Vagina (tissue), 2 donors: Measurements from ENCODE around the gene ITIH2. TPM values are rescaled to one million over a fixed set of nuclear protein-coding genes. Genes with fewer than 3 reads are reported as not detected.

Experiments
- DNase-seq, 2 donors: peaks; one replicate each; pipeline ENCODE4 v3.0.0-alpha.2; 2017; ENCODE audit errors: extremely low spot score in 2 of 2
- H3K27ac ChIP-seq: fragments of 200-600 bp; sonication (generic); one replicate; pipeline ENCODE4 v1.5.1; 2019
- H3K27me3 ChIP-seq: fragments of 200-600 bp; sonication (generic); one replicate; pipeline ENCODE4 v1.5.1; 2019
- H3K36me3 ChIP-seq, 2 donors: fragments of 200-600 bp; sonication (generic); one replicate each; pipeline ENCODE4 v1.5.1; 2017 to 2019
- H3K4me1 ChIP-seq: fragments of 200-600 bp; sonication (generic); one replicate; pipeline ENCODE4 v1.5.1; 2019
- H3K4me3 ChIP-seq, 2 donors: fragments of 200-600 bp; sonication (generic); 1 replicate in 1 of 2; 2 replicates in 1 of 2; pipeline ENCODE4 v1.5.1; 2016 to 2019
- H3K9me3 ChIP-seq: fragments of 200-600 bp; sonication (generic); one replicate; pipeline ENCODE4 v1.5.1; 2019
- POLR2A ChIP-seq, 2 donors: fragments of 450-650 bp; IDR thresholded peaks; one replicate each; pipeline ENCODE4 v1.6.1; 2017; ENCODE audit warnings: antibody characterized with exemption in 2 of 2, mild to moderate bottlenecking in 2 of 2, moderate library complexity in 2 of 2
- POLR2AphosphoS5 ChIP-seq, 2 donors: sonication (generic); formaldehyde crosslinking; IDR thresholded peaks; one replicate each; pipeline ENCODE4 v1.9.0; 2017; ENCODE audit warnings: antibody characterized with exemption in 2 of 2, mild to moderate bottlenecking in 2 of 2, low read depth in 1 of 2; ENCODE audit not compliant: insufficient read depth in 1 of 2
- intact Hi-C: fragments of 100-400 bp; cut with DNase I; formaldehyde crosslinking; loops from one replicate; pipeline ENCODE4 v1.15.1; 2023
- total RNA-seq: library from RNA; depleted of rRNA; stranded (reverse); fragments of >200 nt; gene quantifications from one replicate; pipeline ENCODE4 v1.2.3, GENCODE V29; 2016
- TF ChIP-seq, protein P1 (sequence below), 3 experiments: fragments of 450-650 bp in 2 of 3; fragments of 200-600 bp in 1 of 3; sonication (generic) in 1 of 3; IDR thresholded peaks; one replicate each; pipeline ENCODE4 v1.5.1; 2017 to 2019; ENCODE audit warnings: antibody characterized with exemption in 3 of 3, mild to moderate bottlenecking in 2 of 3, moderate library complexity in 2 of 3

ITIH2 gene
- total RNA-seq, 1 donor from 2014 or later, result not detected

DNA sequence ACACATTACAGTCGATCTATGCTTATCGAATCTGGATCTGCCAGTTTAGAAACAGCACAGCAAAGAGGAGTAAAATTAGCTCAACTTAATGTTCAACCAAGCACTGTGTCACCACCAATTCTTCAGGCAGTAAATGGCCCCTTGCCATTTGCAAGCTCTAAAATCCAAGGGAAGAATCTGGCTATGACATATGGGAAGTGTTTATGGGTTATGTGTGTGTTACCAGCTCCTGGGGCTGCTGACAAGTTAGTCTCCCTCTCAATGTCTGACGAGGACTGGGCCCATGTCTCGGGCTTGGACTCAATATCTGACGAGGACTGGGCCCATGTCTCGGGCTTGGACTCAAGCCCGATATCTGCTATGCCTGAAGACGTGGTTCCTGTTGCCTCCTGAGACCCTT lies 5.7 kb upstream of the ITIH2 start:
- intact Hi-C loops, result no loop called here
- no peak overlapping the region for H3K27ac ChIP-seq
- H3K36me3 ChIP-seq, result no peaks in the 10 kb centered on the region
- H3K9me3 ChIP-seq, result peaks cover 3% of the 10 kb centered on the region
- no peaks in the 10 kb centered on the region for H3K27me3 ChIP-seq
- no peak overlapping the region for H3K4me3 ChIP-seq
- H3K4me1 ChIP-seq, result no peaks in the 10 kb centered on the region
- DNase-seq, result no peak
- TF ChIP-seq POLR2A (IDR thresholded peaks at IDR 0.05), result no peak
- no peak for TF ChIP-seq POLR2AphosphoS5 (IDR thresholded peaks at IDR 0.05; ENCODE audit: insufficient read depth in 1 of 2, low read depth in 1 of 2)
- TF ChIP-seq, protein P1, sequence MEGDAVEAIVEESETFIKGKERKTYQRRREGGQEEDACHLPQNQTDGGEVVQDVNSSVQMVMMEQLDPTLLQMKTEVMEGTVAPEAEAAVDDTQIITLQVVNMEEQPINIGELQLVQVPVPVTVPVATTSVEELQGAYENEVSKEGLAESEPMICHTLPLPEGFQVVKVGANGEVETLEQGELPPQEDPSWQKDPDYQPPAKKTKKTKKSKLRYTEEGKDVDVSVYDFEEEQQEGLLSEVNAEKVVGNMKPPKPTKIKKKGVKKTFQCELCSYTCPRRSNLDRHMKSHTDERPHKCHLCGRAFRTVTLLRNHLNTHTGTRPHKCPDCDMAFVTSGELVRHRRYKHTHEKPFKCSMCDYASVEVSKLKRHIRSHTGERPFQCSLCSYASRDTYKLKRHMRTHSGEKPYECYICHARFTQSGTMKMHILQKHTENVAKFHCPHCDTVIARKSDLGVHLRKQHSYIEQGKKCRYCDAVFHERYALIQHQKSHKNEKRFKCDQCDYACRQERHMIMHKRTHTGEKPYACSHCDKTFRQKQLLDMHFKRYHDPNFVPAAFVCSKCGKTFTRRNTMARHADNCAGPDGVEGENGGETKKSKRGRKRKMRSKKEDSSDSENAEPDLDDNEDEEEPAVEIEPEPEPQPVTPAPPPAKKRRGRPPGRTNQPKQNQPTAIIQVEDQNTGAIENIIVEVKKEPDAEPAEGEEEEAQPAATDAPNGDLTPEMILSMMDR (IDR thresholded peaks at IDR 0.05), result no peak

DNA sequence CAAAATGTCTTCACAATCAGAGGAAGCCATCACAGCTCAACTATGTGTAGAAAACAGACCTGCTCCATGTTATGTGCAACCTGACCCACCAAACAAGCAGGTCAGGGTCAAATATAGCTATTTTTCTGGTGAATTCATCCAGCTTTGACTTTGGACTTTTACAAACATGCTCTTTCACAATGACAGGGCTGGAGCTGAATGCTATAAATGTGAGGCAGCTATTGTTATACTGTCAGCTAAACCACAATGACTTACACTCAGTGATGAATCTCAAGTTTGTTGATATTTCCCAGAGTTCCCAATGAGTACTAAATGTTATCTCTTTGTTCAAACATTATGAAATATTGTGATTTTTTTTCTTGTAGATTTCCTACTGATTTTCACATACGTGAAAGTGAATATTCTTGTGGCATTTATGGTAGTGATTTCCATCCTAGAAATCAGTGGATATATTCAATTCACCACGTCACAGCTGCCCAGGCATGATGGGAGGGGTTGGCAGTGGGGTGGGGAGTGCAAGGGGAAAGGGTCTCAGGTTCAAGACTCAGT lies 2.5 kb upstream of the ITIH2 start:
- H3K27me3 ChIP-seq, result no peaks in the 10 kb centered on the region
- no peak overlapping the region for H3K4me3 ChIP-seq

DNA sequence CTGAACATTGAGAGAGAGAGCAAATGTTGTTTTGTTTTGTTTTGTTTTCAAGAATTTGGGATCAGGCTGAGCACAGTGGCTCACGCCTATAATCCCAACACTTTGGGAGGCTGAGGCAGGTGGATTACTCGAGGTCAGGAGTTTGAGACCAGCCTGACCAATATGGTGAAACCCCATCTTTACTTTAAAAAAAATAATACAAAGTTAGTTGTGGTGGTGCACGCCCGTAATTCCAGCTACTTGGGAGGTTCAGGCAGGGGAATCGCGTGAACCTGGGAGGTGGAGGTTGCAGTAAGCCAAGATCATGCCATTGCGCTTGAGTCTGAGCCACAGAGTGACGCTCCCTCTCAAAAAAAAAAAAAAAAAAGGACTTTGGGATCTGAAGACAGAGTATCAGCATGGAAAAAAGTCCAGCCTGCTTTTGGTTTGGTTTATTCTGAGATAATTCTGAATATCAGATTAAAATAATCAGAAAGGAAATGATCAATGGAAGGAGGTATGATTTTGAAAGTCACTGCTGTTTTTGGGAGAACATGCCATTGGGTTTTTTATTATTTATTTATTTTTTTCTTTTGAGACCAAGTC lies 1.9 kb upstream of the ITIH2 start:
- DNase-seq, result no peak
- no peak overlapping the region for H3K27ac ChIP-seq
- intact Hi-C loops, result no loop called here
- H3K27me3 ChIP-seq, result no peaks in the 10 kb centered on the region
- H3K36me3 ChIP-seq, result no peaks in the 10 kb centered on the region
- TF ChIP-seq, protein P1 (IDR thresholded peaks at IDR 0.05), result no peak
- no peak for TF ChIP-seq POLR2AphosphoS5 (IDR thresholded peaks at IDR 0.05; ENCODE audit: insufficient read depth in 1 of 2, low read depth in 1 of 2)
- no peak for TF ChIP-seq POLR2A (IDR thresholded peaks at IDR 0.05)
- no peaks in the 10 kb centered on the region for H3K4me1 ChIP-seq
- H3K4me3 ChIP-seq, result no peak overlapping the region
- no peaks in the 10 kb centered on the region for H3K9me3 ChIP-seq

More for the DNA sequence above, 2.5 kb upstream of the ITIH2 start:
- intact Hi-C loops, result no loop called here
- Histone ChIP-seq H3K27ac (no peak overlapping the region), H3K36me3 (no peaks in the 10 kb centered on the region), H3K4me1 (no peaks in the 10 kb centered on the region), H3K9me3 (no peaks in the 10 kb centered on the region)
- DNase-seq, result no peak
- no peak for TF ChIP-seq POLR2AphosphoS5 (IDR thresholded peaks at IDR 0.05; ENCODE audit: insufficient read depth in 1 of 2, low read depth in 1 of 2)
- no peak for TF ChIP-seq POLR2A (IDR thresholded peaks at IDR 0.05)
- TF ChIP-seq, protein P1 (IDR thresholded peaks at IDR 0.05), result no peak

DNA sequence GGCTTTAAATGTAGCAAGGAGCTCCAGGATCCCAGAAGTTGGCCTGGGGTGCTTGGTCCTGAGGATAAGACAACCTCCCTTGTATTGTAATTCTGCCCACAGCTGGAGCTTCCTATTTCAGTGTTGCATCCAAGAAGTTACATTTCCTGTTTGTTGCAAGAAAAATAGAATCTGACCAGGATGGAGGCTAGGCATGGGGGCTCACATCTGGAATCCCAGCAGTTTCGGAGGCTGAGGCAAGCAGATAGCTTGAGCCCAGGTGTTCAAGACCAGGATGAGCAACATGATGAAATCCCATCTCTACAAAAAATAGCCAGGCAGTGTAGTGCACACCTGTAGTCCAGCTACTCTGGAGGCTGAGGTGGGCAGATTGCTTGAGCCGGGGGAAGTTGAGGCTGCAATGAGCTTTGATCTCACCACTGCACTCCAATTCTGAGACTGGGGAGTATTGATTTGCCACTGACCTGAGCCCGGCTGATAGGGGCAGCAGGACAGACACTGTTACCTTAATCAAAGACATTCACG lies 766 bp upstream of the ITIH2 start:
- TF ChIP-seq POLR2AphosphoS5 (IDR thresholded peaks at IDR 0.05; ENCODE audit: insufficient read depth in 1 of 2, low read depth in 1 of 2) (no peak), POLR2A (IDR thresholded peaks at IDR 0.05) (no peak)
- TF ChIP-seq, protein P1 (IDR thresholded peaks at IDR 0.05), result no peak
- Histone ChIP-seq H3K27ac (no peak overlapping the region), H3K4me3 (no peak overlapping the region), H3K27me3 (no peaks in the 10 kb centered on the region), H3K9me3 (no peaks in the 10 kb centered on the region), H3K36me3 (no peaks in the 10 kb centered on the region), H3K4me1 (no peaks in the 10 kb centered on the region)
- intact Hi-C loops, result no loop called here
- DNase-seq, result no peak
